ENCODE results near the gene ADGRF4. TPM values are rescaled to one million over a fixed set of nuclear protein-coding genes. Genes with fewer than 3 reads are reported as not detected.

ADGRF4 gene
- total and polyA plus RNA-seq, 2 donors (not counting 3 experiments of a cell fraction or from before 2014, with no cell fraction given), result not detected

- Histone ChIP-seq H3K9me1 (replicated peaks; ENCODE audit: control insufficient read depth, extremely low read depth, insufficient read depth, low read length) (no peaks in the 10 kb centered on the region), H3K79me2 (ENCODE audit: control insufficient read depth, insufficient read depth, low read length) (no peaks in the 10 kb centered on the region), H4K20me1 (replicated peaks; ENCODE audit: control insufficient read depth, extremely low read depth, insufficient read depth, low read length) (no peaks in the 10 kb centered on the region), H3K4me1 (ENCODE audit: control insufficient read depth, extremely low read depth, insufficient read depth, low read length) (no peaks in the 10 kb centered on the region), H3K9ac (replicated peaks; ENCODE audit: extremely low read depth, insufficient read depth, low read length) (no peak overlapping the region), H2AFZ (ENCODE audit: low read depth, low read length) (no peak overlapping the region), H3K9me3 (replicated peaks; ENCODE audit: control insufficient read depth, insufficient read depth, low read length) (no peaks in the 10 kb centered on the region), H3K36me3 (ENCODE audit: control insufficient read depth in 2 of 2, extremely low read depth in 1 of 2, insufficient read depth in 2 of 2, low read length in 2 of 2) (no peaks in the 10 kb centered on the region), H3K27me3 (ENCODE audit: control insufficient read depth in 2 of 2, insufficient read depth in 2 of 2, low read length in 2 of 2) (no peaks in the 10 kb centered on the region), H3K4me3 (replicated peaks in 1 of 3; ENCODE audit: insufficient read depth in 1 of 3, low read depth in 1 of 3, low read length in 3 of 3) (no peak overlapping the region), H3K27ac (ENCODE audit: insufficient read depth, low read depth, low read length) (no peak overlapping the region), H3K4me2 (ENCODE audit: insufficient read depth, low read length) (no peak overlapping the region)
- no peak for DNase-seq (ENCODE audit: low read depth, low spot score)
- POLR2A ChIA-PET, result no interaction called here
- TF ChIP-seq CTCF (IDR thresholded peaks at IDR 0.05; ENCODE audit: extremely low read depth in 1 of 2, insufficient read depth in 1 of 2, low read depth in 1 of 2, low read length in 2 of 2) (no peak), MYC (IDR thresholded peaks at IDR 0.05; ENCODE audit: low read depth, low read length) (no peak), FOS (IDR thresholded peaks at IDR 0.05; ENCODE audit: borderline replicate concordance, insufficient read depth, low read length) (no peak), JUN (IDR thresholded peaks at IDR 0.05; ENCODE audit: borderline replicate concordance, insufficient read depth, insufficient read length, low read depth) (no peak)
- intact Hi-C loops (cut with micrococcal nuclease), result no loop called here
- BruUV-seq (replicated peaks), result no TSS peak
- dilution Hi-C loops (cut with MboI; ENCODE audit: extremely low pct_ligation_motif_present, low sequenced_read_pairs), result no loop called here
- CTCF ChIA-PET, result no interaction called here
- FAIRE-seq, result no peak
Observed at GRCh38 chr6:47718571-47718970, 20.2 kb downstream of the ADGRF4 start.

- BruUV-seq (replicated peaks), result no TSS peak
- CTCF ChIA-PET, result interaction anchor here (1.0 kb wide), 1 partner anchor 13 kb away, joined by 3 read pairs; no protein-coding TSS in a partner anchor
- Histone ChIP-seq H3K79me2 (ENCODE audit: control insufficient read depth, insufficient read depth, low read length) (no peaks in the 10 kb centered on the region), H3K4me1 (ENCODE audit: control insufficient read depth, extremely low read depth, insufficient read depth, low read length) (no peaks in the 10 kb centered on the region), H3K27ac (ENCODE audit: insufficient read depth, low read depth, low read length) (no peak overlapping the region), H3K9me1 (replicated peaks; ENCODE audit: control insufficient read depth, extremely low read depth, insufficient read depth, low read length) (no peaks in the 10 kb centered on the region), H3K9ac (replicated peaks; ENCODE audit: extremely low read depth, insufficient read depth, low read length) (no peak overlapping the region), H3K4me2 (ENCODE audit: insufficient read depth, low read length) (no peak overlapping the region), H4K20me1 (replicated peaks; ENCODE audit: control insufficient read depth, extremely low read depth, insufficient read depth, low read length) (no peaks in the 10 kb centered on the region), H3K4me3 (replicated peaks in 1 of 3; ENCODE audit: insufficient read depth in 1 of 3, low read depth in 1 of 3, low read length in 3 of 3) (no peak overlapping the region), H2AFZ (ENCODE audit: low read depth, low read length) (no peak overlapping the region), H3K27me3 (ENCODE audit: control insufficient read depth in 2 of 2, insufficient read depth in 2 of 2, low read length in 2 of 2) (no peaks in the 10 kb centered on the region), H3K9me3 (replicated peaks; ENCODE audit: control insufficient read depth, insufficient read depth, low read length) (no peaks in the 10 kb centered on the region), H3K36me3 (ENCODE audit: control insufficient read depth in 2 of 2, extremely low read depth in 1 of 2, insufficient read depth in 2 of 2, low read length in 2 of 2) (no peaks in the 10 kb centered on the region)
- no peak for DNase-seq (ENCODE audit: low read depth, low spot score)
- intact Hi-C loops (cut with micrococcal nuclease) (no loop called here), dilution Hi-C loops (cut with MboI; ENCODE audit: extremely low pct_ligation_motif_present, low sequenced_read_pairs) (no loop called here)
- POLR2A ChIA-PET, result no interaction called here
- no peak for TF ChIP-seq POLR2AphosphoS5 (IDR thresholded peaks at IDR 0.05; ENCODE audit: insufficient read depth, low read depth, low read length)
- no peak for TF ChIP-seq POLR2A (IDR thresholded peaks at IDR 0.05; ENCODE audit: low read depth, low read length)
- no peak for TF ChIP-seq EZH2 (IDR thresholded peaks at IDR 0.05; ENCODE audit: borderline replicate concordance, low read depth, low read length, severe bottlenecking)
- no peak for TF ChIP-seq MYC (IDR thresholded peaks at IDR 0.05; ENCODE audit: low read depth, low read length)
- TF ChIP-seq JUN (IDR thresholded peaks at IDR 0.05; ENCODE audit: borderline replicate concordance, insufficient read depth, insufficient read length, low read depth), result no peak
- TF ChIP-seq MAX (IDR thresholded peaks at IDR 0.05; ENCODE audit: insufficient read depth, insufficient read length), result no peak
- no peak for TF ChIP-seq CTCF (IDR thresholded peaks at IDR 0.05; ENCODE audit: extremely low read depth in 1 of 2, insufficient read depth in 1 of 2, low read depth in 1 of 2, low read length in 2 of 2)
- no peak for TF ChIP-seq FOS (IDR thresholded peaks at IDR 0.05; ENCODE audit: borderline replicate concordance, insufficient read depth, low read length)
- no peak for TF ChIP-seq GATA2 (IDR thresholded peaks at IDR 0.05; ENCODE audit: insufficient read depth, insufficient read length, low read depth, low read length)
- no peak for FAIRE-seq
Observed at GRCh38 chr6:47721189-47721588, 22.8 kb downstream of the ADGRF4 start.

Measured in endothelial cell of umbilical vein (primary cell).